Endodermal cell (in vitro differentiated cells): ENCODE data around the gene MAST2. TPM values are rescaled to one million over a fixed set of nuclear protein-coding genes. Genes with fewer than 3 reads are reported as not detected.
A peak's percentile ranks its signal among the peaks of the same experiment; 100 is the strongest.
"Not testable (repeated sequence)": the region's sequence is repeated elsewhere in the genome, so short reads cannot be mapped to it uniquely, and the experiment has no call there.

Experiments used
- DNase-seq: peaks from one replicate; pipeline ENCODE4 v3.0.0-alpha.2; 2017
- H3K27ac ChIP-seq: 2 replicates; pipeline ENCODE4 v1.5.1; 2013; ENCODE audit warnings: mild to moderate bottlenecking, low read depth, low read length, moderate library complexity
- H3K27me3 ChIP-seq: 2 replicates; pipeline ENCODE4 v1.6.1; 2013; ENCODE audit warnings: mild to moderate bottlenecking, low read length, moderate library complexity; ENCODE audit not compliant: insufficient read depth, control insufficient read depth, poor library complexity, severe bottlenecking
- H3K36me3 ChIP-seq: 2 replicates; pipeline ENCODE4 v1.7.0; 2013; ENCODE audit warnings: mild to moderate bottlenecking, low read length, moderate library complexity; ENCODE audit not compliant: control insufficient read depth, insufficient read depth
- H3K4me1 ChIP-seq: one replicate; pipeline ENCODE4 v1.7.0; 2013; ENCODE audit warnings: low read length; ENCODE audit not compliant: control insufficient read depth, insufficient read depth
- H3K4me3 ChIP-seq: 2 replicates; pipeline ENCODE4 v1.5.1; 2013; ENCODE audit warnings: mild to moderate bottlenecking, low read length, moderate library complexity
- H3K9ac ChIP-seq: 2 replicates; pipeline ENCODE4 v1.6.1; 2013; ENCODE audit warnings: mild to moderate bottlenecking, low read length, moderate library complexity; ENCODE audit not compliant: poor library complexity, severe bottlenecking; ENCODE audit errors: extremely low read depth
- H3K9me3 ChIP-seq: 2 replicates; pipeline ENCODE4 v1.6.1; 2013; ENCODE audit warnings: mild to moderate bottlenecking, low read length, moderate library complexity; ENCODE audit not compliant: control insufficient read depth
- H3K27ac Mint-ChIP-seq: 2 replicates; pipeline ENCODE4 v1.8.0; 2020; ENCODE audit warnings: mixed read lengths
- H3K27me3 Mint-ChIP-seq: 2 replicates; pipeline ENCODE4 v1.8.0; 2021; ENCODE audit warnings: mild to moderate bottlenecking, mixed read lengths; ENCODE audit not compliant: insufficient read depth
- H3K36me3 Mint-ChIP-seq: 2 replicates; pipeline ENCODE4 v1.8.0; 2020; ENCODE audit warnings: low read depth, mixed read lengths
- H3K4me1 Mint-ChIP-seq: 2 replicates; pipeline ENCODE4 v1.8.0; 2020; ENCODE audit warnings: mixed read lengths
- H3K4me3 Mint-ChIP-seq: 2 replicates; pipeline ENCODE4 v1.8.0; 2020; ENCODE audit warnings: mild to moderate bottlenecking, moderate library complexity, mixed read lengths
- H3K9me3 Mint-ChIP-seq: 2 replicates; pipeline ENCODE4 v1.8.0; 2020; ENCODE audit warnings: mild to moderate bottlenecking, mixed read lengths
- CTCF ChIP-seq: fragments of 200-600 bp; sonication (generic); conservative IDR thresholded peaks from 2 replicates; pipeline ENCODE4 v1.5.0; 2021; ENCODE audit warnings: antibody characterized with exemption, mild to moderate bottlenecking
- WGBS, 2 experiments: methylation state at CpG; one replicate each; pipeline versions ENCODE4 v1.1.5 to v1.1.7; 2013; ENCODE audit warnings: missing lambda C conversion rate in 2 of 2, mixed read lengths in 1 of 2; ENCODE audit not compliant: insufficient coverage in 1 of 2, insufficient read length in 1 of 2; 5-methylcytosine and 5-hydroxymethylcytosine counted together
- total RNA-seq, 2 donors: library from RNA; stranded (reverse); fragmentation: NEBNext Ultra II Directional in 1 of 2; extraction: Animal tissue kit (Norgen Biotek cat#: 25700) in 1 of 2; gene quantifications; 2 replicates in 1 of 2; 3 replicates in 1 of 2; pipeline ENCODE4 v1.2.1, GENCODE V29; 2021

The MAST2 gene
- total RNA-seq, 2 donors from 2014 or later: 46.3 to 60.7 TPM

- H3K36me3 Mint-ChIP-seq: peaks cover 47% of the 10 kb centered on the region
- peaks cover 12% of the 10 kb centered on the region for H3K9me3 ChIP-seq
- peaks cover 21% of the 10 kb centered on the region for H3K4me1 Mint-ChIP-seq
- no peak for DNase-seq
- no peak overlapping the region for H3K4me3 ChIP-seq
- H3K36me3 ChIP-seq: peaks cover 21% of the 10 kb centered on the region
- no peak overlapping the region for H3K27ac Mint-ChIP-seq
- H3K9ac ChIP-seq: no peak overlapping the region
- peaks cover 26% of the 10 kb centered on the region for H3K9me3 Mint-ChIP-seq
- no peaks in the 10 kb centered on the region for H3K4me1 ChIP-seq
- no peak overlapping the region for H3K4me3 Mint-ChIP-seq
- H3K27me3 ChIP-seq: no peaks in the 10 kb centered on the region
- H3K27me3 Mint-ChIP-seq: no peaks in the 10 kb centered on the region
- no peak overlapping the region for H3K27ac ChIP-seq
- TF ChIP-seq CTCF: no peak
Observed at GRCh38 chr1:45960930-45961715, 157.7 kb downstream of the MAST2 start.

GRCh38 chr1:45961936-45962335 lies 158.5 kb downstream of the MAST2 start:
- Mint-ChIP-seq H3K4me1 (peaks cover 21% of the 10 kb centered on the region), H3K9me3 (peaks cover 26% of the 10 kb centered on the region), H3K36me3 (peaks cover 50% of the 10 kb centered on the region)
- 96% methylated on average over 2 of the region's 4 CpGs; no CpG with 5 or more reads in 1 of the 2 experiments for WGBS, 2 experiments
- not testable (repeated sequence) for H3K4me3 Mint-ChIP-seq, H3K27ac Mint-ChIP-seq, H3K9ac ChIP-seq, H3K4me3 ChIP-seq, DNase-seq, H3K27ac ChIP-seq, H3K4me1 ChIP-seq, H3K27me3 ChIP-seq, H3K27me3 Mint-ChIP-seq
- peaks cover 18% of the 10 kb centered on the region for H3K9me3 ChIP-seq
- peaks cover 25% of the 10 kb centered on the region for H3K36me3 ChIP-seq

- 84 to 93% methylated on average over 6 to 9 of the region's 9 CpGs for WGBS, 2 experiments
- peaks cover 48% of the 10 kb centered on the region for H3K9me3 ChIP-seq
- H3K27ac Mint-ChIP-seq: no peak overlapping the region
- H3K4me1 Mint-ChIP-seq: peaks cover 10% of the 10 kb centered on the region
- no peaks in the 10 kb centered on the region for H3K27me3 Mint-ChIP-seq
- H3K36me3 ChIP-seq: peaks cover 30% of the 10 kb centered on the region
- no peak overlapping the region for H3K9ac ChIP-seq
- H3K27ac ChIP-seq: no peak overlapping the region
- H3K27me3 ChIP-seq: no peaks in the 10 kb centered on the region
- H3K4me3 ChIP-seq: no peak overlapping the region
- no peak overlapping the region for H3K4me3 Mint-ChIP-seq
- H3K4me1 ChIP-seq: peaks cover 2% of the 10 kb centered on the region
- H3K36me3 Mint-ChIP-seq: peaks cover 46% of the 10 kb centered on the region
- peak; percentile 65 for DNase-seq
- H3K9me3 Mint-ChIP-seq: peaks cover 27% of the 10 kb centered on the region
- TF ChIP-seq CTCF: no peak
Observed at GRCh38 chr1:45968941-45969666, 165.7 kb downstream of the MAST2 start.
